Mucosa of descending colon (tissue), 3 donors: ENCODE results near the gene STAT5B. TPM values are rescaled to one million over a fixed set of nuclear protein-coding genes. Genes with fewer than 3 reads are reported as not detected.
A peak's percentile ranks its signal among the peaks of the same experiment; 100 is the strongest.
"Not testable (repeated sequence)": the region's sequence is repeated elsewhere in the genome, so short reads cannot be mapped to it uniquely, and the experiment has no call there.

Source experiments
- ATAC-seq: fragments of 200-7000 bp; cut with Tn5 transposase; one replicate; pipeline ENCODE4 v1.9.1; 2020; ENCODE audit warnings: mild to moderate bottlenecking, moderate library complexity
- DNase-seq, 3 donors: peaks; one replicate each; pipeline ENCODE4 v3.0.0-alpha.2; 2020
- H3K36me3 ChIP-seq: fragments of 200-600 bp; one replicate; pipeline ENCODE4 v1.8.0; 2021; ENCODE audit warnings: low read depth, mild to moderate bottlenecking
- H3K4me1 ChIP-seq: fragments of 200-600 bp; one replicate; pipeline ENCODE4 v1.8.0; 2021; ENCODE audit warnings: low read depth, mild to moderate bottlenecking
- H3K4me3 ChIP-seq: fragments of 200-600 bp; one replicate; pipeline ENCODE4 v1.8.0; 2021; ENCODE audit warnings: mild to moderate bottlenecking
- H3K9me3 ChIP-seq: fragments of 200-600 bp; one replicate; pipeline ENCODE4 v1.8.0; 2021; ENCODE audit warnings: mild to moderate bottlenecking
- intact Hi-C, 2 donors: fragments of 100-400 bp; cut with DNase I in 1 of 2; cut with micrococcal nuclease in 1 of 2; formaldehyde crosslinking; loops; one replicate each; pipeline versions ENCODE4 v1.11.0 to v1.11.1; 2022; cut with DNase I, micrococcal nuclease
- total RNA-seq, 3 donors: library from RNA; stranded (reverse); fragmentation: NEBNext Ultra II Directional in 2 of 3; extraction: Animal tissue kit (Norgen Biotek cat#: 25700) in 2 of 3; gene quantifications; one replicate each; pipeline versions ENCODE4 v1.2.1 to v1.2.4, GENCODE V29; 2021 to 2023
- TF ChIP-seq, protein P1 (sequence below): fragments of 200-600 bp; IDR thresholded peaks from one replicate; pipeline ENCODE4 v1.8.0; 2022; ENCODE audit warnings: antibody characterized with exemption, mild to moderate bottlenecking
- donor health status: DM: no; HTN: no; CAD: no; lungs with moderate emphysema.
- donor health status: DM: no; HTN: no; CAD: no.
- donor health status: DM: no; HTN: yes; CAD: no.

The STAT5B gene
- total RNA-seq, 3 donors from 2014 or later, result 30.1 to 93.0 (median 32.2) TPM

DNA sequence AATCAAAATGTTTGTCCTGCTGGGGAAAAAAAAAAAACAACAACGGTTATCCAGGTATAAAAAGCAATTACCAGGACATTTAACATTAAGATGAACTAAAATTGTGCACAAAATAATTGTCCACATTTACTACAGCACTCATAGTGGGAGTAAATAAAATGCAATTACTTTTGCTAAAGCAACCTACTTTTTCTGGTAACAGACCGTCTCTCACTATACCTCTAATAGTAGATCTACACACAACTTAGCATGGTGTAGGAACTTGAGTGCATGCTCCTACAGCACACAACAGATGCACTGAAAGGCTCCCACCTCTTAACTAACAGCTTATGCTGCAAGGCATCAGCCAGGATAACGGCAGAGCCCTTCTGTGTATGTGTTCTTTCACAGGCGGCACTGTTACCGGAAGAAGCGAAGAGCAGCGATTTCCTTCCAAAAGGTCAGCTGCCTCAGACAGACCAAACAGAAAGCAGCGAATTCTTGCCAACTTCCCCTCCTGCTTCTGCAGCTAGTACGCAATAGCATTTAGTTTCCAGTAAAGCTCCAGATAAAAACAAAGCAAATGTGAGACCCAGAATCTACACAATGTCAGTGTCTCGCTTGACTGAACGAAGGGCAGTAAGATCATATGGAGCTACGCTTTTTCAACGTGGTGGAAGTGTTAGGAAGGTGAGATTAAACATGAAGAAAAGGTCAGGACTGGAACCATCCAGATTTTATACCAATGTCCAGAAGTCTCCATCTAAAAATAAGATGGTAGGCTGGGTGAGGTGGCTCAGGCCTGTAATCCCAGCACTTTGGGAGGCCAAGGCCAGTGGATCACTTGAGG lies 27.6 kb downstream of the STAT5B start:
- ATAC-seq (peak; percentile 92), DNase-seq (peak in 2 of 3 donors; percentile 62 to 76)
- H3K36me3 ChIP-seq, result no peaks in the 10 kb centered on the region
- TF ChIP-seq, protein P1, sequence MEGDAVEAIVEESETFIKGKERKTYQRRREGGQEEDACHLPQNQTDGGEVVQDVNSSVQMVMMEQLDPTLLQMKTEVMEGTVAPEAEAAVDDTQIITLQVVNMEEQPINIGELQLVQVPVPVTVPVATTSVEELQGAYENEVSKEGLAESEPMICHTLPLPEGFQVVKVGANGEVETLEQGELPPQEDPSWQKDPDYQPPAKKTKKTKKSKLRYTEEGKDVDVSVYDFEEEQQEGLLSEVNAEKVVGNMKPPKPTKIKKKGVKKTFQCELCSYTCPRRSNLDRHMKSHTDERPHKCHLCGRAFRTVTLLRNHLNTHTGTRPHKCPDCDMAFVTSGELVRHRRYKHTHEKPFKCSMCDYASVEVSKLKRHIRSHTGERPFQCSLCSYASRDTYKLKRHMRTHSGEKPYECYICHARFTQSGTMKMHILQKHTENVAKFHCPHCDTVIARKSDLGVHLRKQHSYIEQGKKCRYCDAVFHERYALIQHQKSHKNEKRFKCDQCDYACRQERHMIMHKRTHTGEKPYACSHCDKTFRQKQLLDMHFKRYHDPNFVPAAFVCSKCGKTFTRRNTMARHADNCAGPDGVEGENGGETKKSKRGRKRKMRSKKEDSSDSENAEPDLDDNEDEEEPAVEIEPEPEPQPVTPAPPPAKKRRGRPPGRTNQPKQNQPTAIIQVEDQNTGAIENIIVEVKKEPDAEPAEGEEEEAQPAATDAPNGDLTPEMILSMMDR, result no peak
- no peak overlapping the region for H3K4me3 ChIP-seq
- intact Hi-C loops, result no loop called here
- no peaks in the 10 kb centered on the region for H3K9me3 ChIP-seq
- H3K4me1 ChIP-seq, result no peaks in the 10 kb centered on the region

DNA sequence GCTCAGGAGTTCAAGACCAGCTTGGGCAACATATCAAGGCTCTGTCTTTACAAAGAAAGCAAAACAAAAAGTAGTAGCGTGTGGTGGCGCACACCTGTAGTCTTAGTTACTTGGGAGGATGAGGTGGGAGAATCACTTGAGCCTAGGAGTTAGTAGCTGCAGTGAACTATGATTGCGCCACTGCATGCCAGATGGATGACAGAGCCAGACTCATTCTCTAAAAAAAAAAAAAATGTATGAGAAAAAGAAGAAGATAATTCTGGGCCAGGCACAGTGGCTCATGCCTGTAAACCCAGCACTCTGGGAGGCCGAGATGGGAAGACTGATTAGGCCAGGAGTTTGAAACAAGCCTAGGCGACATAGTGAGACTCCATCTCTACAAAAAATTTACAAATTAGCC lies 28.5 kb downstream of the STAT5B start:
- Histone ChIP-seq H3K9me3 (no peaks in the 10 kb centered on the region), H3K36me3 (no peaks in the 10 kb centered on the region), H3K4me1 (no peaks in the 10 kb centered on the region), H3K4me3 (no peak overlapping the region)
- intact Hi-C loops, result no loop called here
- TF ChIP-seq, protein P1, result no peak
- no peak for ATAC-seq
- DNase-seq, result no peak

DNA sequence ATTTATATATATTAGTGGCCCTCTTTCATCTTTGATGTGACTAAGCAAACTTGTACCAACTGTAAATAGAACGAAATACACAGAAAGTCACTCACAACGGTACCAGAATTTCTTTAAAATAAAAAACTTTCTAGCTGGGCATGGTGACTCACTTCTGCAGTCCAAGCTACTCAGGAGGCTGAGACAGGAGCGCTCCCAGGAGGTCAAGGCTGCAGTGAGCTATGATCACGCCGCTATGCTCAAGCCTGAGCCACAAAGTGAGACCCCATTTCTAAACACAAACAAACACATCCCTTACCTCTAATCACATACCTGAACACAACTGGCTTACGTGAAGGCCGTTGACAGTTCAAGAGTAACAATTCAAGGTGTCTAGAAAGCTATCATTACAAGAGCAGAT lies 29.7 kb downstream of the STAT5B start:
- no peak for ATAC-seq
- intact Hi-C loops, result no loop called here

DNA sequence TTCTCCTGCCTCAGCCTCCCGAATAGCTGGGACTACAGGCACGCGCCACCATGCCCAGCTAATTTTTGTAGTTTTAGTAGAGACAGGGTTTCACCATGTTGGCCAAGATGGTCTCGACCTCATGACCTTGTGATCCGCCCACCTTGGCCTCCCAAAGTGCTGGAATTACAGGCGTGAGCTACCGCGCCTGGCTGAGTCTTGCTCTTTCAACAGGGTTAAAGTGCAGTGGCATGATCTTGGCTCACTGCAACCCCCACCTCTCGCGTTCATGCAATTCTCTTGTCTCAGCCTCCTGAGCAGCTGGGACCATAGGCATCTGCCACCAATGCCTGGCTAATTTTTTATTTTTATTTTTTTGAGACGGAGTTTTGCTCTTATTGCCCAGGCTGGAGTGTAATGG lies 31.0 kb downstream of the STAT5B start:
- DNase-seq, H3K4me1 ChIP-seq, intact Hi-C loops, H3K36me3 ChIP-seq, ATAC-seq, H3K9me3 ChIP-seq, H3K4me3 ChIP-seq: not testable (repeated sequence)

More for the DNA sequence above, 29.7 kb downstream of the STAT5B start:
- H3K9me3 ChIP-seq, result no peaks in the 10 kb centered on the region
- no peaks in the 10 kb centered on the region for H3K36me3 ChIP-seq
- TF ChIP-seq, protein P1, result no peak
- no peaks in the 10 kb centered on the region for H3K4me1 ChIP-seq
- no peak overlapping the region for H3K4me3 ChIP-seq
- DNase-seq, result no peak

DNA sequence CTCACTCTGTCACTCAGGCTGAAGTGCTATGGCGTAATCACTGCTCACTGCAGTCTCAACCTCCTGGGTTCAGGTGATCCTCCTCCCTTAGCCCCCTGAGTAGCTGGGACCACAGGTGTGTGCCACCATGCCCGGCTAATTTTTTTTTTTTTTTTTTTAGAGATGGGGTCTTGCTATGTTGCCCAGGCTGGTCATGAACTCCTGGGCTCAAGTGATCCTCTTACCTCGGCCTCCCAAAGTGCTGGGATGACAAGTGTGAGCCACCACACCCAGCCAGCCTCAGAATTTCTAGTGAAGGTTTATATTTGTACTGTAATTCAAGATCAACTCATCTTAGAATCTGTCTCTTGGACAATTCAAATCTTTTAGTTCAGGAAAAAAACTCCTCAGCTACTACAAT lies 32.1 kb downstream of the STAT5B start:
- H3K4me3 ChIP-seq, intact Hi-C loops, H3K4me1 ChIP-seq, H3K9me3 ChIP-seq, DNase-seq, H3K36me3 ChIP-seq, ATAC-seq: not testable (repeated sequence)

DNA sequence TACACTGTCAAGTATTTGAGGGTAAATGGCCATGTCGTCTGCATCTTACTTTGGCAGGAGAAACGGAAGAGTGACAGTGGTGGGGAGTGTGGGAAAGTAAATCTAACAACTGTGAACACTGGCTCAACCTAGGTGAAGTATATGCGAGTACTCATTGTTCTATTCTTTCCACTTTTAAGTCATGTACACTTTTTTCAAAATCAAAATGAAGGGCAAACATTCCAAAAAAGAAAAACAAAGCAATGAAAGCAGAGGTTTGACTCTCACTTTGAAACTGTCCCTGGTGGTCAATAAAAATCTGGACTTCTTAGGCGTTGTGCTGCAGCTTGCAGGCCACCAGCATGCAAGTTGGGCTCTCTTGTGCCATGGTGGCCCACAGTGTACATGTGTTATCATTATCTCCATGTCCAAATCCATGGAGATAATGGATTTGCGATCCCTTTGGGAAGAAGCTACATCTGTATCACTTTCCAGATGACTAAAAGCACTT lies 32.7 kb downstream of the STAT5B start:
- TF ChIP-seq, protein P1, result no peak
- Histone ChIP-seq H3K4me1 (no peaks in the 10 kb centered on the region), H3K36me3 (no peaks in the 10 kb centered on the region), H3K9me3 (no peaks in the 10 kb centered on the region), H3K4me3 (no peak overlapping the region)
- DNase-seq, result no peak
- ATAC-seq, result no peak
- intact Hi-C loops, result no loop called here
